ENCODE data around the gene MUC12.
"Not testable (repeated sequence)": the region's sequence is repeated elsewhere in the genome, so short reads cannot be mapped to it uniquely, and the experiment has no call there.

MUC12 gene

GRCh38 chr7:101000025-101000424, 30.7 kb downstream of the MUC12 start:
- not testable (repeated sequence) for H3K9ac ChIP-seq (ENCODE audit: insufficient read length); H3K4me3 ChIP-seq; H3K9me3 ChIP-seq (ENCODE audit: low read depth, low read length); H3K27ac ChIP-seq; DNase-seq (ENCODE audit: low read depth, low spot score); H3K36me3 ChIP-seq (ENCODE audit: insufficient read depth, low read length)

GRCh38 chr7:101002333-101002732, 33.0 kb downstream of the MUC12 start:
- H3K9me3 ChIP-seq (ENCODE audit: low read depth, low read length); H3K27ac ChIP-seq; H3K9ac ChIP-seq (ENCODE audit: insufficient read length); H3K4me3 ChIP-seq; H3K36me3 ChIP-seq (ENCODE audit: insufficient read depth, low read length); DNase-seq (ENCODE audit: low read depth, low spot score): not testable (repeated sequence)

- H3K4me3 ChIP-seq; H3K27ac ChIP-seq; H3K9me3 ChIP-seq (ENCODE audit: low read depth, low read length): not testable (repeated sequence)
Measured at GRCh38 chr7:101007361-101007760, 38.0 kb downstream of the MUC12 start.

GRCh38 chr7:101009629-101010028, 40.3 kb downstream of the MUC12 start:
- no peaks in the 10 kb centered on the region for H3K9me3 ChIP-seq (ENCODE audit: low read depth, low read length)
- H3K4me3 ChIP-seq, result no peak overlapping the region
- DNase-seq (ENCODE audit: low read depth, low spot score), result no peak
- no peak overlapping the region for H3K9ac ChIP-seq (ENCODE audit: insufficient read length)
- no peaks in the 10 kb centered on the region for H3K36me3 ChIP-seq (ENCODE audit: insufficient read depth, low read length)
- TF ChIP-seq POLR2AphosphoS5 (IDR thresholded peaks at IDR 0.05; ENCODE audit: borderline replicate concordance, low read depth, low read length) (no peak), FOXP2 (optimal IDR thresholded peaks at IDR 0.05; ENCODE audit: control extremely low read depth, extremely low read length, insufficient read depth) (no peak), EZH2 (IDR thresholded peaks at IDR 0.05) (no peak)
- no peak overlapping the region for H3K27ac ChIP-seq

More at GRCh38 chr7:101007361-101007760, 38.0 kb downstream of the MUC12 start:
- H3K9ac ChIP-seq (ENCODE audit: insufficient read length); H3K36me3 ChIP-seq (ENCODE audit: insufficient read depth, low read length); DNase-seq (ENCODE audit: low read depth, low spot score): not testable (repeated sequence)

GRCh38 chr7:101012931-101013330, 43.6 kb downstream of the MUC12 start:
- H3K4me3 ChIP-seq, result no peak overlapping the region
- H3K9me3 ChIP-seq (ENCODE audit: low read depth, low read length), result no peaks in the 10 kb centered on the region
- no peaks in the 10 kb centered on the region for H3K36me3 ChIP-seq (ENCODE audit: insufficient read depth, low read length)
- TF ChIP-seq FOXP2 (optimal IDR thresholded peaks at IDR 0.05; ENCODE audit: control extremely low read depth, extremely low read length, insufficient read depth) (no peak), POLR2AphosphoS5 (IDR thresholded peaks at IDR 0.05; ENCODE audit: borderline replicate concordance, low read depth, low read length) (no peak), EZH2 (IDR thresholded peaks at IDR 0.05) (no peak)
- no peak overlapping the region for H3K9ac ChIP-seq (ENCODE audit: insufficient read length)
- no peak for DNase-seq (ENCODE audit: low read depth, low spot score)
- no peak overlapping the region for H3K27ac ChIP-seq

- no peak for TF ChIP-seq FOXP2 (optimal IDR thresholded peaks at IDR 0.05; ENCODE audit: control extremely low read depth, extremely low read length, insufficient read depth)
- TF ChIP-seq EZH2 (IDR thresholded peaks at IDR 0.05), result no peak
- no peak for TF ChIP-seq POLR2AphosphoS5 (IDR thresholded peaks at IDR 0.05; ENCODE audit: borderline replicate concordance, low read depth, low read length)
- no peak overlapping the region for H3K27ac ChIP-seq
- no peak for DNase-seq (ENCODE audit: low read depth, low spot score)
- H3K9ac ChIP-seq (ENCODE audit: insufficient read length), result no peak overlapping the region
- H3K36me3 ChIP-seq (ENCODE audit: insufficient read depth, low read length), result no peaks in the 10 kb centered on the region
- H3K4me3 ChIP-seq, result no peak overlapping the region
- H3K9me3 ChIP-seq (ENCODE audit: low read depth, low read length), result no peaks in the 10 kb centered on the region
Measured at GRCh38 chr7:101015626-101016025, 46.3 kb downstream of the MUC12 start.

- Histone ChIP-seq H3K9ac (ENCODE audit: insufficient read length) (no peak overlapping the region), H3K36me3 (ENCODE audit: insufficient read depth, low read length) (no peaks in the 10 kb centered on the region), H3K4me3 (peak overlapping the region; percentile 42; the same call in 1 of the 2 replicates), H3K27ac (no peak overlapping the region), H3K9me3 (ENCODE audit: low read depth, low read length) (no peaks in the 10 kb centered on the region)
- DNase-seq (ENCODE audit: low read depth, low spot score), result no peak
- TF ChIP-seq EZH2 (IDR thresholded peaks at IDR 0.05) (no peak), POLR2AphosphoS5 (IDR thresholded peaks at IDR 0.05; ENCODE audit: borderline replicate concordance, low read depth, low read length) (no peak), FOXP2 (optimal IDR thresholded peaks at IDR 0.05; ENCODE audit: control extremely low read depth, extremely low read length, insufficient read depth) (no peak)
Measured at GRCh38 chr7:101017064-101017777, 47.9 kb downstream of the MUC12 start.

GRCh38 chr7:101018271-101019167, 49.2 kb downstream of the MUC12 start:
- no peak overlapping the region for H3K27ac ChIP-seq
- no peak overlapping the region for H3K9ac ChIP-seq (ENCODE audit: insufficient read length)
- no peak for TF ChIP-seq POLR2AphosphoS5 (IDR thresholded peaks at IDR 0.05; ENCODE audit: borderline replicate concordance, low read depth, low read length)
- TF ChIP-seq FOXP2 (optimal IDR thresholded peaks at IDR 0.05; ENCODE audit: control extremely low read depth, extremely low read length, insufficient read depth), result no peak
- no peak for TF ChIP-seq EZH2 (IDR thresholded peaks at IDR 0.05)
- H3K36me3 ChIP-seq (ENCODE audit: insufficient read depth, low read length), result no peaks in the 10 kb centered on the region
- no peak overlapping the region for H3K4me3 ChIP-seq
- DNase-seq (ENCODE audit: low read depth, low spot score), result no peak
- no peaks in the 10 kb centered on the region for H3K9me3 ChIP-seq (ENCODE audit: low read depth, low read length)

- no peak for DNase-seq (ENCODE audit: low read depth, low spot score)
- TF ChIP-seq EZH2 (IDR thresholded peaks at IDR 0.05), result no peak
- no peaks in the 10 kb centered on the region for H3K9me3 ChIP-seq (ENCODE audit: low read depth, low read length)
- H3K4me3 ChIP-seq, result no peak overlapping the region
- no peaks in the 10 kb centered on the region for H3K36me3 ChIP-seq (ENCODE audit: insufficient read depth, low read length)
- no peak overlapping the region for H3K9ac ChIP-seq (ENCODE audit: insufficient read length)
- H3K27ac ChIP-seq, result no peak overlapping the region
Measured at GRCh38 chr7:101020444-101020843, 51.1 kb downstream of the MUC12 start.

Measured in SK-N-MC (cell line).